GM21381 (cell line): ENCODE results near the gene RBM3.

Experiments
- ATAC-seq: cut with Tn5 transposase; IDR thresholded peaks from one replicate; pipeline ENCODE4 v1.9.1; 2021; ENCODE audit warnings: mild to moderate bottlenecking, moderate library complexity; ENCODE audit not compliant: unreplicated experiment

RBM3 gene

DNA sequence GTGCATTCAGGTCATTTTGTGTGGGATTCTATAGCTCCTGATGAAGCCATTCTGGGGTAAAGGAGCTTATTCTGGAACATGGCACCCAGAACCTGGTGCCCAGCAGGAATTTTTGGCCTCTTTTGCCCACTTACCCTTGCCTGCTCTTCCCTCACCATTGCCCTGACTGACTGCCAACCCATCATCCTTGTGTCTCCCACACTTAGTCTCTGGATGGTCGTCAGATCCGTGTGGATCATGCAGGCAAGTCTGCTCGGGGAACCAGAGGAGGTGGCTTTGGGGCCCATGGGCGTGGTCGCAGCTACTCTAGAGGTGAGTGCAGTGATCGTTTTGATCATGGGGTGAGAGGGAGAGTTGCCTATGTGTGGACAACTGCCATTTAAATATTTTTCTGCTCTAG lies 1.8 kb downstream of the RBM3 start:
- no peak for ATAC-seq

DNA sequence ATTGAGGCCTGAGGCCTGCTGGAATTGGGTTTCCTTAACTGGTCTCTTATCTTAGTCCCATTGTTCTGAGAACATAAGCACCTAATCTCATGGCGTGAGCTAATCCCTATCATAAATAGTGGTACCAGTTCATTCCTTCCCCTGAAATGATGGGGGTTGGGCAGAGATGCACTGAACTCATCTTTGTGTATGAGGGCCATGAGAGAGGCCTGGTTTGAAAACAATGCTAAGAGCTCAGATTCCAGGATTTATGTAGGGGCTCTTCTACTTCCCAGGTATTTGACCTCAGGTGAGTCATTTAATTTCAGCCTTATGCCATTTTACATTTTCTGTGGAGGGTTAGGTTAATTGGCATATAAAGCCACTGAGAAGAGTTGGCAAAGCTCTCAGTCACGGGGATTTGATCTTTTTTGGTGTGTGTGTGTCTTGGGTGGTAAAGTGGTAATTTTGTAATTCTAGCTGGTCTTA lies 4.4 kb downstream of the RBM3 start:
- ATAC-seq, result no peak

DNA sequence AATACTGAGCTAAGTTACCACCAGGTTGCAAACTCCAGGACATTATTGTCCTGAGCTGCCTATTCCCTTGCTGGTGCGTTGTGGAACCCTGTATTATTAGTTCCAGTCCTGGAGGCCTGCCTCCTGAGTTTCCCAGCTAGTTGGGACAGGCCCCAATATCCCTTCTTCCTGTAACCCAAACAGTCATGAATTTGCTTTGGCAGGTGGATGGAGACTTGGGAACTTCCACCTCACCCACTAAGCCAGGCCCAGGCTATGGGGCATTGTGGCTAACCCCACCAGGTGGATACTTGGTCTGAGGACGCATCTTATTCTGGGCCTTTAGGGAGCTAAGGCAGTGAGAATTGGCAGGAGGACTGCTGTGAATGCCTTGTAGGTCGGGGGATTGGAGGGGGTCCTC lies 5.0 kb downstream of the RBM3 start:
- no peak for ATAC-seq

DNA sequence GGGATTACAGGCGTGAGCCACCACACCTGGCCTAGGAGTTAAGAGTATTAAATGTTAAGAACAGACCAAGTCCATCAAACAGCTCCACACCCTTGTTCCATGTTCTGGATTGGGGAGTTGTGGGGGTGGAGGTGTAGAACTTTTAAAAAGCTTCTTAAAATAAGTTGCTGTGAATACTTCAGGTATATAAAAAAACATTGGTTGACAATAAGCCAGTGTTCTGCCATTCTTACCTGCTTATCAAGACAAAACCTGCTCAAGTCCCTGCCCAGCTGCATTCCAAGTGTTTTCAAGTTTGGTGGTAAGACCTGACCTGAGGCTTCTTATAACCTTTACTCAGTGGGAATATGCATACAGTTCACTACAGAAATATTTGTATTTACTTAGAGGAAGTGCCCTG lies 6.4 kb downstream of the RBM3 start:
- ATAC-seq, result no peak

DNA sequence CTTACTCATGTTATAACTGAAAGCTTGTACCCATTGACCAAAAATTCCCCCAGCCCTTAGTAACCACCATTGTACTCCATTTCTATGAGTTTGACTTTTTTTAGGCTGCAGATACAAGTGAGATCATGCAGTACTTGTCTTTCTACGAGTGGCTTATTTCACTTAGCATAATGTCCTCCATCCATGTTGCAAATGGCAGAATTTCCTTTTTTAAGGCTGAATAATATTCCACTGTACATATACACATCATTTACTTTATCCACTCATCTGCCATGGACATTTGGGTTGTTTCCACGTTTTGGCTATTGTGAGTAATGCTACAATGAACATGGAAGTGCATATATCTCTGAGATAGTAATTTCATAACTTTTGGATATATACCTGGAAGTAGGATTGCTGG lies 10.4 kb downstream of the RBM3 start:
- ATAC-seq, result no peak

DNA sequence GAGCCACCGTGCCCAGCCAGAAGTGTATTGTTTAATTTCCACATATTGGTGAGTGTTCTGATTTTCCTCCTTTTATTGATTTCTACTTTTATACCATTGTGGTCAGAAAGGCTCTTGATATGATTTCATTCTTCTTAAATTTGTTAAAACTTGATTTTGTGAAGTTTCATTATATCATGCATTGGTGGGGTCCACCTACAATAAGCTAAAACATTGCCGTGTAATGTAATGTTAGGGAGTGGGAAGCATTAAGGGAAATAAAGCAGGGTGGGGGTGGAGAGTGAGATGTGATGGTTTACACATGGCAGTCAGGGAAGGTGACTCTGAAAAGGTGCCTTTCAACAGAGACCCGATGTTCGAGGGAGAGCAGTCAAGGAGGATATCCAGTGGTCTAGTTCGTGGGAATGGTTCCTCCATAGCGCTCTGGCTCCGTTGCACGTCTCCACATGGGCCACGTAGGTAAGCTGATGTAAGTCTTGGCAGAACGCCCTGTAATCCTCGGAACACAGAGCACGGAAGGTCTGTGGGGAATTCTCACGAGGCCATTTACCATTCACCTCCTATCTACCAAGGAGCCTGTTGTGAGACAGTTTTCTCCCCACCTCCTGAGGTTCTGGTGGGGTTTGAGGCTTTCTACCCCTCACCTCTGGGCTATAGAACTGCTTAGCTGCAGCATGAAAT lies 15.3 kb downstream of the RBM3 start:
- ATAC-seq, result no peak

DNA sequence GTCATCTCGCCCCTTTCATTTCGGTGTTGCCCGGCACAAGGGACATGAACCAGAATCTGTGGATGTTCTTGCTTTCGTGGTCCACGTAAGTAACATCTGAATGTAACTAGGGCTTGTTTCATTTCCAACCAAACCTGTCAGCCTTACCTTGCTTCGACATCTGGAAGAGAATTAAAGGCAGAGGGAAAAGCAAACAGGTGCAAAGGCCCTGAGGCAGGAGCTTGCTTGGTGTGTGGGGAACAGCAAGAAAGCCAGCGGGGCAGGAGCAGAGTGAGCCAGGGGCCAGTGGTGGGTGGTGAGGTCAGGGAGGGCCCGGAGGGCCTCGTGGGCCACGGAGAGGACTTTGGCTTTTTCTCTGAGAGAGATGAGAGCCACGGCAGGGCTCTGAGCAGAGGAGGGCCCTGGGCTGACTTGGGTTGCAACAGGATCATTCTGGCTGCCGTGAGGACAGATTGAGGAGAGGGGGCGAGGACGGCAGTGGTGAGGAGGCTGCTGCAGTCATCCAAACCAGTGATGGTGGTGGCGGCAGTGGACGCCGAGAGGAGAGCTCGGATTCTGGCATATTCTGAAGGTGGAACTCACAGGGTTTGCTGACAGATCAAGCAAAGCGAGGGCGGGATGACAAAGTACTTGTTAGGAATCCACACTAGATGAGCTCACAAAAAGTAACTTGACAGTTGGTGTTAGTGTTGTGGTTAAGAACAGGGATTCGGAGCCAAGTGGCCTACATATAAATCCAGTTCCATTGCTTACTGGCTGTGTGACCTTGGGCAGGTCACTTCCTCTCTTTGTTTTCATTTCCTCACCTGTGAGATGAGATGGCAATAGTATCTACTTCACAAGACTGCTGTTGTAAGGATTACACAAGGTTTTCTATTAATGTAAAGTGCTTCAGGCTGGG lies 16.2 kb downstream of the RBM3 start:
- ATAC-seq, result no peak

DNA sequence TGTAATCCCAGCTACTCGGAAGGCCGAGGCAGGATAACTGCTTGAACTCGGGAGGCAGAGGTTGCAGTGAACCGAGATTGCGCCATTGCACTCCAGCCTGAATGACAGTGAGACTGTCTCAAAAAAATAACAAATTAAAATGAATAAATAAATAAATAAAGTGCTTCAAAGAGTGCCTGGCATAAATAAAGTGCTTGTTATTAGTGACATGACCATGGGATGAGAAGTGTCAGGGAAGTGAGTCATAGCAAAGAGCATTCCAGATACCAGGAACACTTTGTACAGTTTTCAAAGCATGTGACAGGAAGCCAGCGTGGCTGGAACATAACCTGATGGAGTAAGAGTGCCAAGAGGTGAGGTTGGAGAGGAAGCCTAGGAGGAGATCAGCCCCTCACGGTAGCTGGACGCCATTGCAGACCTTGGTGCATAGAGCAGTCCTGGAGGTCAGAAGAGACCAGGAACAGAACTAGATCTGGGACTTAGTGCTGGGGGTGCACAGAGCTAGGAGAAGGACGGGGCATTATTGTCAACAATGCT lies 17.0 kb downstream of the RBM3 start:
- ATAC-seq, result no peak

DNA sequence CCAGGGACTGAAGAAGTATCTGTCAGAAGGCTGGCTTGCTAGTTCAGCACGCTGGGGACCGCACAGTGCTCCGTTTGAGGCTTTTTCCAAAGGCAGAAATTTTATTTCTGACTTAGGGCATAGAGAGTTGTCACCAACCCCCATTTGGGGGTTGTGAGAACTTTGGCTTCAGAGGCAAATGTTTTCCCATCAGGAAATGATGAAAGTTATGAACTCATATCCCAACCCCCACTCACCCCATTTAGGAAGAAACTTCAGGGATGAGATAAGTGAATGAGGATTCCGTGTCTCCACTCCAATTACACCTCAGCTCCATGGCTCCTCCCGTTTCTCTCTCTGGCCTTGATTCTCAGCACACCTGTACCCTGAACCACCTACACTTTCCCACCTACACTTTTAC lies 18.7 kb downstream of the RBM3 start:
- ATAC-seq, result no peak

DNA sequence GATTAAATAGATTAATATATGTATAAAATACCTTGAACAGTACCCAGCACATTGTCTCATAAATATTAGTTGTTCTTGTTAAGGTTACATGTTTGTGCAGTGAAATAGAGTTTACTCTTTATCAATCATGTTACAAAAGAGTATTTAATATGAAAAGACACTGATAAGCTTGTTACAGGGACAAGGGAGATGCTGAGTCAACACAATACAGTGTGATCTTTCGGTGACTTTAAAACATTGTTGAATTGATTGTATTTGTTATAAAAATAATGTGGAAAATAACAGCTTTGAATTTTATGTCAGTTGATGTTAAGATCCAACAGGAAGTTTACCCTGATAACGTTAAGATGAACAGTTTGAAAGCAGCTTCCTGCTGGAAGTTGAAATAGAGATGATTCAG lies 21.6 kb downstream of the RBM3 start:
- ATAC-seq, result no peak

DNA sequence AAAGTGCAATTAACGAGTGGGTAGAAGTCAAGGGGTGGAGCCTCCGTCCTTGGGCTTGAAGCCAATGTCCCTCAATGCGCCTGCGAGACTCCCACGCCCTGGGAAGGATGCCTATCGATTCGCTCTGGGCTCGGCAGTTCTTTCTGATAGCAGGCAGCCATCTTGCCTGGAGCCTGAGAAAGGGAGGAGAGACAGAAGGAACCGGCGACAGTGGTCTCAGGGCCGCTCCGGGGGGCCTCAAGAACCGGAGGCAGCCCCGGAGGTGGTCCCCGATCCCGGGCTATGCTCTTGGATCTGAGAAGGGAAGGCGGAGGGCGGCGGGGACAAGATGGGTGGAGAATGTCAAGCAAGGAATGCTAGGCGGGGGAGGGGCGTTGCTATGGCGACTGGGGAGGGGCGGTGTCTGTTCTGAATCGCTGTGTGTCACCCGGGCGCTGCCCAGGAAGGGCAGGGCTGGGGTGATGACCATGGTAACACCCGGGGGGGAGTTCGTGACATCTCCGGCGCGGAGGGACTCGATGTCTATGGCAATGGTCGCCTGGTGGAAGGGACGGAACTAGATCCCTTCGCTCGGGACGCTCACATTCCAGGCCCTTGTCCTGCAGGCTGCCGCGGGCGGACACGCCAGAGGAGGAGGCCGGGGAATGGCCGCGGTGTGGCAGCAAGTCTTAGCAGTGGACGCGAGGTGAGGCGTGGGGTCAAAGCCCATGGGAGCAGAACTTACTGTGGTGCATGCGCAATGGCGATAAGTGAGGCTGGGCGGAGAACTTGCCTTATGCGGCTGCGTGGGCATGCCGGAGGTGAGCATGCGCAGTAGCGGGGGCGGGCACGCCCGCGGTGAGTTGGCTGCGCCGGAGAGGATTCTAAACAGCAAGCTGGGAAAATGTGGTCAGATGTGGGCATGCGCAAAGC lies 23.3 kb downstream of the RBM3 start, which contains the start of gene WDR13:
Gene WDR13 (plus strand): TSS at position 140 of the 912 bp plus-strand sequence. CDS start 505 bp downstream, at position 645.
- peak; percentile 72 for ATAC-seq

DNA sequence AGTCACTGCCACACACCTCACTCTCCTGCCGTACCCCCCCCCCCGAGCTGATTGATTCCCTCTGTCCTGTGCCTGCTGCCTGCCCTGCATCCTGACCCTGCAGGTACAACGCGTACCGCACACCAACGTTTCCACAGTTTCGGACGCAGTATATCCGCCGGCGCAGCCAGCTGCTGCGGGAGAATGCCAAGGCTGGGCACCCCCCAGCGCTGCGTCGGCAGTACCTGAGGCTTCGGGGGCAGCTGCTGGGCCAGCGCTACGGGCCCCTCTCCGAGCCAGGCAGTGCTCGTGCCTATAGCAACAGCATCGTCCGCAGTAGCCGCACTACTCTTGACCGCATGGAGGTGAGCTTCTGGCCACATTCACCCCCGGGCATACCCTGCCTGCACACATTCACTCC lies 24.3 kb downstream of the RBM3 start:
- ATAC-seq, result no peak

DNA sequence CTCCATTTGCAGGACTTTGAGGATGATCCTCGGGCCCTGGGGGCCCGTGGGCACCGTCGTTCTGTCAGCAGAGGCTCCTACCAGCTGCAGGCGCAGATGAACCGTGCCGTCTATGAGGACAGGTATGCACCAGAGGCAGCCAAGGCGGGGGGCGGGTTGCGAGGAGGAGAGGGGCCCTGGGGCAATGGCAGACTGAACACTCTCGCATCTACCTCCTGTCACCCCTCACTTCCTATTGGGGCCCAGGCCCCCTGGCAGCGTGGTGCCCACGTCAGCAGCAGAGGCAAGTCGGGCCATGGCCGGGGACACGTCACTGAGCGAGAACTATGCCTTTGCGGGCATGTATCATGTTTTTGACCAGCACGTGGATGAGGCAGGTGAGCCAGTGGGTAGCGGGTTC lies 25.1 kb downstream of the RBM3 start:
- no peak for ATAC-seq

DNA sequence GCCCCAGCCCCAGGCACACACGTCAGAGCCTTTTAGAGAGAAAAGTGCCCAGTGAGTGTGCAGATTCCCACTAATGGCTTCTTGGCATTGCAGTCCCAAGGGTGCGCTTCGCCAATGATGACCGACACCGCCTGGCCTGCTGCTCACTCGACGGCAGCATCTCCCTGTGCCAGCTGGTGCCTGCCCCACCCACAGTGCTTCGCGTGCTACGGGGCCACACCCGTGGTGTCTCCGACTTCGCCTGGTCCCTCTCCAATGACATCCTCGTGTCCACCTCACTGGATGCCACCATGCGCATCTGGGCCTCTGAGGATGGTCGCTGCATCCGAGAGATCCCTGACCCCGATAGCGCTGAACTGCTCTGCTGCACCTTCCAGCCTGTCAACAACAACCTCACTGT lies 25.9 kb downstream of the RBM3 start:
- no peak for ATAC-seq

DNA sequence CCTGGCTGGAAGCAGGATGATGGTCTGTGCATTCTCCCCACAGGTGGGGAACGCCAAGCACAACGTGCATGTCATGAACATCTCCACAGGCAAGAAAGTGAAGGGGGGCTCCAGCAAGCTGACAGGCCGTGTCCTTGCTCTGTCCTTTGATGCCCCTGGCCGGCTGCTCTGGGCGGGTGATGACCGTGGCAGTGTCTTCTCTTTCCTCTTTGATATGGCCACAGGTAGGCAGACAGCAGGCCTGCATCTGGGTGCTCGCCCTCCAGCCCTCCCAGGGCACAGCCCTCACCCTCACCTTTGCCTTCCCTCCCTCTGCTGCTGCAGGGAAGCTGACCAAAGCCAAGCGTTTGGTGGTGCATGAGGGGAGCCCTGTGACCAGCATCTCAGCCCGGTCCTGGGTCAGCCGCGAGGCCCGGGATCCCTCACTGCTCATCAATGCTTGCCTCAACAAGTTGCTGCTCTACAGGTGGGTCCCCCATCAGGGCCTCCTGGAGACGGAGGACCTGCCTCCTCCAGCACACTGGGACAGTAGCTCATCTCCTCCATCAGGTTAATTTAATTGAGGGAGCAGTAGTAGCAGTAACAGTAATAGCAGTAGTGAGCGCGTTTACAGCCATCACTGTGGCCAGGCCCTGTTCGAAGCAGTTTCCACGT lies 27.6 kb downstream of the RBM3 start:
- ATAC-seq, result no peak

DNA sequence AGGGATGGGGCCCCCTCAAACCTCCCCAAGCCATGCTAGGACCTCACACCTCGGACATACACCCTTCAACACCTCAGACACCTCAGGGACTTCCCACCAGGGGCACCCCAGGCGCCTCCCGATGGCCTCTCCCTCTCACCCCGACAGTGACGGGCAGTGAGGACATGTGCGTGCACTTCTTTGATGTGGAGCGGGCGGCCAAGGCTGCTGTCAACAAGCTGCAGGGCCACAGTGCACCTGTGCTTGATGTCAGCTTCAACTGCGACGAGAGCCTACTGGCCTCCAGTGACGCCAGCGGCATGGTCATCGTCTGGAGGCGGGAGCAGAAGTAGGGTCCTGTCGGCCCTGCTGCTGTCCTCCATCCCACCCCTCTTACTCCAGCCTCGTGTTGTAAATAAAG lies 30.4 kb downstream of the RBM3 start:
- no peak for ATAC-seq

DNA sequence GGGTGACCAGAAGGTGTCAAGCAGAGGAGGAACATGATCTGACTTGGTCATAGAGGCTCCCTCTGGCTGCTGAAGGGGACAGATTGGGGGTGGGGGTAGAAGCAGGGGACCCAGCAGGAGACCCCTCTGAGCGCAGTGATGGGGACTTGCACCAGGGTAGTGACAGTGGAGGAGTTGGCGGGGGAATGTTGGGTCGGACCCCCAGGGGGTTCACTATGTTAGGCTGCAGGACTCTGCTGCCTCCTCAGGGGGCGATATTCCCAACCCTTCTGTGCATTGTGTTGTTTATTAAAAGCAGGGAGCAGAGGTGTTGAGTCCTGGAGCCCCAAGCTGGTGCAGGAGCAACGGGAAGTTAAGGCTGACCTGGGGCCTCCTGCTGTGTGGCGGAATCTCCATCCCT lies 31.8 kb downstream of the RBM3 start:
- no peak for ATAC-seq

DNA sequence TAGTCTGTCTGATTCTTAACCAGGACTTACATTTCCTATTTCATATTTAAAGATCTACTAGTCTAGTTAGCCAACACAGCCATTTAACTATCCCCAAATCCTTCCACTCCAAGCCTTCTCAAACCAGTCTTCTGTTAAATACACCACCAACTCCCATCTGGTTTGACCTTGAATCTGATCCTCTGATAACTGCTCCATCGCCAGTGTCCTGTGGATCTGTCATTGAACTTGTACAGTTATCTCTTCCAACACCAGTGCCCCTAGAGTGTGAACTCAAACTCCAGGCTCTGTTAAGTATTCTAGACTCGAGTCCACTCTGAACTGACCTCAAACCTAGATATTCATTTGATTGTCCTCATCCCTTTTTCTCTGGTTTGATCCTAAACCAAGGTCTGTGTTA lies 37.4 kb downstream of the RBM3 start:
- no peak for ATAC-seq

DNA sequence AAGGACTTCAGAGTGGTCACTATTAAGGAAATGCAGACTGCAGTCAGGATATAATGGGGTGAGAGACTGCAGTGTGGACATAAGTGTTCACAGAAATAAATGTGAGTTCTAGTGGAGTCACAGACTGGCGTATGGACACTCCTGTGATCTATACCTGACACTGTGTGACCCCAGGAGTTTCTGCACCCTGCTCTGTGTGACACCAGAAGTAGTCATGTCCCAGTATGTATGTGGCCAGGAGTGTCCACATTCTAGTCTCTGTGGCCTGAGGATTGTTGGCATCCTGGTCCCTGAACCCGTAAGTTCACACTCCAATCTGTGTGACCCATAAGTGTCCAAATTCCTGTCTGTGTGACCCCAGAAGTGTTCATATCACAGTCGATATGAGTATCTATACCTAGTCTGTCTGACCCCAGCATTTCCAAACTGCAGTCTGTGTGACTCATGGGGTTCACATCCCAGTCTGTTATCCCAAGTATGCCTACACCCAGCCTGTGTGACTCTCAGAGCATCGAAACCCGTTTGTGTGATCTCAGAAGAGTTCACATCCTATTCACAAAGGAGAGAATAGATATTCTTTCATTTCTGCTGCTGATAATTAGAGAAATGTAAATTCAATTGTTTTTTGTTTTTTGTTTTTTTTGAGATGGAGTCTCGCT lies 39.3 kb downstream of the RBM3 start:
- ATAC-seq, result no peak

DNA sequence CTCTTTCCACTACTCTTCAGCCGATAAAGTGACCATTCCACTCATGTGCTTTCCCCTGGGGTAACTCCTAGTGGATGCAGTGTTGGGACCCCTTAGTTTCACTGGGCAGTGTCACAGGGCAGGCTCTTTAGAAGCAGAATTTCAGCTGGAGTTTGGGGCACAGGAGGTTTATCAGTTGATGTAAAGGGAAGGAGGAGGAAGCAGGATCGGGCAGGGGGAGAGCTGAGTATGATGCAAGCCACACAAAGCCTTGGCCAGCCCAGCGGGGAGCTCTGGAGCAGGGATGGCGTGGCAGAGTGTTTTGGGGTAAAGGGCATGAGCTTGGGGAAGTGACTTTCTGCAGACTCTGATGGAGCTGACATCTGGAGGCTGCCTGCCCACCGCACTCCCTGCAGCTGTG lies 42.3 kb downstream of the RBM3 start:
- no peak for ATAC-seq
